Calu3 (cell line): ENCODE measurements around the gene RCHY1. TPM values are rescaled to one million over a fixed set of nuclear protein-coding genes. Genes with fewer than 3 reads are reported as not detected.

ENCODE experiments used
- BruUV-seq: library from RNA; stranded (reverse); fragments of 400-500 nt; replicated peaks from 2 replicates; lab custom pipeline; 2021; lab: Mats Ljungman, UMichigan
- CTCF ChIA-PET: fragments of 300-600 bp; sonication (Branson Sonifier 250); formaldehyde crosslinking; loops from one replicate; lab custom pipeline; 2022; ENCODE audit warnings: antibody characterized with exemption; lab: Charles Lee
- DNase-seq: peaks from one replicate; pipeline ENCODE4 v3.0.0; 2022
- H3K27ac Mint-ChIP-seq: one replicate; pipeline ENCODE4 v1.8.0; 2022; ENCODE audit warnings: mixed read lengths; ENCODE audit not compliant: unreplicated experiment
- H3K27me3 Mint-ChIP-seq: one replicate; pipeline ENCODE4 v1.8.0; 2022; ENCODE audit warnings: mixed read lengths; ENCODE audit not compliant: unreplicated experiment
- H3K36me3 Mint-ChIP-seq: one replicate; pipeline ENCODE4 v1.8.0; 2022; ENCODE audit warnings: mild to moderate bottlenecking, moderate library complexity, mixed read lengths; ENCODE audit not compliant: insufficient read depth, unreplicated experiment
- H3K4me1 Mint-ChIP-seq: one replicate; pipeline ENCODE4 v1.8.0; 2022; ENCODE audit warnings: mild to moderate bottlenecking, low read depth, mixed read lengths; ENCODE audit not compliant: unreplicated experiment
- H3K4me3 Mint-ChIP-seq: one replicate; pipeline ENCODE4 v1.8.0; 2022; ENCODE audit warnings: mild to moderate bottlenecking, low read depth, moderate library complexity, mixed read lengths; ENCODE audit not compliant: unreplicated experiment
- H3K9me3 Mint-ChIP-seq: one replicate; pipeline ENCODE4 v1.8.0; 2022; ENCODE audit warnings: low read depth, mixed read lengths; ENCODE audit not compliant: unreplicated experiment
- CTCF ChIP-seq: fragments of 200-600 bp; IDR thresholded peaks from one replicate; pipeline ENCODE4 v1.8.0; 2022; ENCODE audit warnings: antibody characterized with exemption; ENCODE audit not compliant: unreplicated experiment
- intact Hi-C: fragments of 100-400 bp; cut with micrococcal nuclease; formaldehyde crosslinking; loops from one replicate; pipeline ENCODE4 v1.10.0; 2022; ENCODE audit not compliant: unreplicated experiment
- total RNA-seq: library from RNA; stranded (reverse); gene quantifications from 2 replicates; pipeline ENCODE4 v1.2.3, GENCODE V29; 2022

Gene RCHY1
- total RNA-seq, 1 experiment from 2014 or later = 12.5 TPM

- no peak for DNase-seq
- H3K9me3 Mint-ChIP-seq = peaks cover 6% of the 10 kb centered on the region
- BruUV-seq = no TSS peak
- CTCF ChIA-PET = no interaction called here
- no peaks in the 10 kb centered on the region for H3K4me1 Mint-ChIP-seq
- H3K27ac Mint-ChIP-seq = no peak overlapping the region
- TF ChIP-seq CTCF = no peak
- no peak overlapping the region for H3K4me3 Mint-ChIP-seq
- H3K36me3 Mint-ChIP-seq = peaks cover 7% of the 10 kb centered on the region
- H3K27me3 Mint-ChIP-seq = no peaks in the 10 kb centered on the region
- intact Hi-C loops = no loop called here
These were observed 19.6 kb downstream of the RCHY1 start for GRCh38 chr4:75494563-75494962.

GRCh38 chr4:75490155-75490554, 24.0 kb downstream of the RCHY1 start:
- Mint-ChIP-seq H3K36me3 (no peaks in the 10 kb centered on the region), H3K27me3 (no peaks in the 10 kb centered on the region), H3K4me1 (no peaks in the 10 kb centered on the region), H3K9me3 (no peaks in the 10 kb centered on the region), H3K4me3 (no peak overlapping the region), H3K27ac (no peak overlapping the region)
- no peak for TF ChIP-seq CTCF
- no TSS peak for BruUV-seq
- CTCF ChIA-PET = interaction anchor here (0.6 kb wide), 2 partner anchors 225 to 617 kb away, joined by 3 read pairs; no protein-coding TSS in a partner anchor
- intact Hi-C loops = no loop called here
- DNase-seq = no peak

GRCh38 chr4:75484190-75484589, 30.0 kb downstream of the RCHY1 start:
- Mint-ChIP-seq H3K36me3 (no peaks in the 10 kb centered on the region), H3K27ac (no peak overlapping the region), H3K27me3 (no peaks in the 10 kb centered on the region), H3K4me3 (no peak overlapping the region), H3K9me3 (no peaks in the 10 kb centered on the region), H3K4me1 (no peaks in the 10 kb centered on the region)
- intact Hi-C loops = no loop called here
- no peak for DNase-seq
- no TSS peak for BruUV-seq
- no peak for TF ChIP-seq CTCF
- CTCF ChIA-PET = no interaction called here

GRCh38 chr4:75477201-75477600, 37.0 kb downstream of the RCHY1 start:
- Mint-ChIP-seq H3K4me3 (no peak overlapping the region), H3K4me1 (no peaks in the 10 kb centered on the region), H3K9me3 (no peaks in the 10 kb centered on the region), H3K27ac (no peak overlapping the region), H3K27me3 (no peaks in the 10 kb centered on the region), H3K36me3 (no peaks in the 10 kb centered on the region)
- no peak for DNase-seq
- no peak for TF ChIP-seq CTCF
- intact Hi-C loops = no loop called here
- CTCF ChIA-PET = no interaction called here
- no TSS peak for BruUV-seq

GRCh38 chr4:75470738-75471137, 43.5 kb downstream of the RCHY1 start:
- CTCF ChIA-PET = no interaction called here
- Mint-ChIP-seq H3K27me3 (no peaks in the 10 kb centered on the region), H3K4me3 (no peak overlapping the region), H3K27ac (no peak overlapping the region), H3K9me3 (no peaks in the 10 kb centered on the region), H3K4me1 (no peaks in the 10 kb centered on the region), H3K36me3 (peaks cover 4% of the 10 kb centered on the region)
- DNase-seq = no peak
- intact Hi-C loops = no loop called here
- no peak for TF ChIP-seq CTCF
- no TSS peak for BruUV-seq
